Transverse colon (tissue), 4 donors: Measurements from ENCODE around the gene CHPF2.

Experiments
- POLR2A ChIP-seq: fragments of 450-650 bp; IDR thresholded peaks from one replicate; pipeline ENCODE4 v1.6.1; 2016; ENCODE audit warnings: antibody characterized with exemption, mild to moderate bottlenecking, moderate library complexity
- POLR2AphosphoS5 ChIP-seq, 3 donors: sonication (generic); formaldehyde crosslinking; IDR thresholded peaks; one replicate each; pipeline ENCODE4 v1.6.1; 2016; ENCODE audit warnings: antibody characterized with exemption in 3 of 3
- TF ChIP-seq, protein P1 (sequence below), 5 experiments: fragments of 200-600 bp in 3 of 5; fragments of 450-650 bp in 2 of 5; sonication (generic) in 3 of 5; IDR thresholded peaks; 1 replicate in 2 of 5; 2 replicates in 3 of 5; pipeline ENCODE4 v1.5.1; 2016 to 2017; ENCODE audit warnings: antibody characterized with exemption in 5 of 5, inconsistent platforms in 3 of 5, mild to moderate bottlenecking in 2 of 5, moderate library complexity in 1 of 5

GRCh38 chr7:151256410-151257045, 24.2 kb downstream of the CHPF2 start:
- no peak for TF ChIP-seq POLR2A
- TF ChIP-seq, protein P1, sequence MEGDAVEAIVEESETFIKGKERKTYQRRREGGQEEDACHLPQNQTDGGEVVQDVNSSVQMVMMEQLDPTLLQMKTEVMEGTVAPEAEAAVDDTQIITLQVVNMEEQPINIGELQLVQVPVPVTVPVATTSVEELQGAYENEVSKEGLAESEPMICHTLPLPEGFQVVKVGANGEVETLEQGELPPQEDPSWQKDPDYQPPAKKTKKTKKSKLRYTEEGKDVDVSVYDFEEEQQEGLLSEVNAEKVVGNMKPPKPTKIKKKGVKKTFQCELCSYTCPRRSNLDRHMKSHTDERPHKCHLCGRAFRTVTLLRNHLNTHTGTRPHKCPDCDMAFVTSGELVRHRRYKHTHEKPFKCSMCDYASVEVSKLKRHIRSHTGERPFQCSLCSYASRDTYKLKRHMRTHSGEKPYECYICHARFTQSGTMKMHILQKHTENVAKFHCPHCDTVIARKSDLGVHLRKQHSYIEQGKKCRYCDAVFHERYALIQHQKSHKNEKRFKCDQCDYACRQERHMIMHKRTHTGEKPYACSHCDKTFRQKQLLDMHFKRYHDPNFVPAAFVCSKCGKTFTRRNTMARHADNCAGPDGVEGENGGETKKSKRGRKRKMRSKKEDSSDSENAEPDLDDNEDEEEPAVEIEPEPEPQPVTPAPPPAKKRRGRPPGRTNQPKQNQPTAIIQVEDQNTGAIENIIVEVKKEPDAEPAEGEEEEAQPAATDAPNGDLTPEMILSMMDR (IDR thresholded peaks at IDR 0.05) = no peak
- no peak for TF ChIP-seq POLR2AphosphoS5 (IDR thresholded peaks at IDR 0.05)
